NCI-H2227 (cell line): Measurements from ENCODE around the gene ITGA7.
"Not testable (repeated sequence)": the region's sequence is repeated elsewhere in the genome, so short reads cannot be mapped to it uniquely, and the experiment has no call there.

Source experiments
- DNase-seq: peaks from one replicate; lab custom pipeline; 2025; ENCODE audit not compliant: unreplicated experiment; lab: John Stamatoyannopoulos, UW

Gene ITGA7

DNA sequence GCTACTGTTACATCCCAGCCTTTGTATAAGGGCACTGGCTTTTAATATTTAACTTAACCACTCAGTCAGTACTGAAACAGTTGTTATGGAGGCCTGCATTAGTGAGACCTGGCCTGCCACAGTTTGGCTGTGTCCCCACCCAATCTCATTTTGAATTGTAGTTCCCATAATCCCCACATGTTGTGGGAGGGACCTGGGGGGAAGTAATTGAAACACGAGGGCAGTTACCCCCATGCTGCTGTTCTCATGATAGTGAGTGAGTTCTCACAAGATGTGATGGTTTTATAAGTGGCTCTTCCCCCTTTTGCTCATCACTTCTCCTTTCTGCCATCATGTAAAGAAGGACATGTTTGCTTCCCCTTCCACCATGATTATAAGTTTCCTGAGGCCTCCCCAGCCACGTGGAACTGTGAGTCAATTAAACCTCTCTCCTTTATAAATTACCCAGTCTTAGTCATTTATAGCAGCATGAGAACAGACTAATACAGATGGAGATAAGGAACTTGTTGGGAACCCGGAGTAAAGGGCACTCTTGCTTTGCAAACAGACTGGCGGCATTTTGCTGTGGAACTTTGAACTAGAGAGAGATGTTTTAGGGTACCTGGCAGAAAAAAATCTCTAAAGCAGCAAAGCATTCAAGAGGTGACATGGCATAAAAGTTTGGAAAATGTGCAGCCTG is 56.9 kb downstream of the ITGA7 start:
- not testable (repeated sequence) for DNase-seq

DNA sequence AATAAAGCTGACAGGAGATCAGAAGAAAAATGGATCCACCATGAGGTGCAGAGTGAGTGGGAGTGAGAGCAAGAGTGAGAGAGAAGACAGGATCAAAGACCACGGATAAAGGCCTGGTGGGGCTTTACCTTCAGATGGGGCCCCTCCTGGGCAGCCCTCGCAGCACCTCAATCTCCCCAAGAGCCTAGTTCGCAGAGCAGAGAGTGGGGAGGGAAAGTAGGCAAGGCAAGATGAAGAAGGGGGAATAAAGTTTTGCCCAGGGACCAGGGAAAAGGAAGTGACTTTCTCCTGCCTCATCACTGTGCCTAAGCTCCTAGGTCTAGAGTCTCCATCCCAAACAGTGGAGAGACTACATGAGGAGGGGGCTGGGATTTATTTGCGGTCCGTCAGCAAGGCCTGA is 60.7 kb downstream of the ITGA7 start:
- no peak for DNase-seq

DNA sequence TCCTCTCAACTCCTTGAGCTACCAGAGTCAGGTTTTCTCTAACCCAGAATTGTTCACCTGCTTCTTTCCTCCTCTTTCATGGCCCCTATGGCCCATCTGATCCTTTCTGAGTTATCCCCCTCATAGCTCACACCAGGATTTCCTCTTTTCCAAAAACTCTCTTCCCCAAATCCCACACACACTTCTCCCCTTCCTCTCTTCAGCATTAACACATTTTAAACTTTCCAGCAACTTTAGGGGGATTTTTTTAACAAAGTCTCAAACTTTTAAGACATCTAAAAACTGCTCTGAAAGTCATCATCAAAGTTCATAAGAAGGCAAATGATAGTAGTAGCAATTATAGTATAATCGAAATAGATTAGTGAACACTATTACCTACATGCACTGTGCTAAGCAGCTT is 63.1 kb downstream of the ITGA7 start:
- DNase-seq = no peak

DNA sequence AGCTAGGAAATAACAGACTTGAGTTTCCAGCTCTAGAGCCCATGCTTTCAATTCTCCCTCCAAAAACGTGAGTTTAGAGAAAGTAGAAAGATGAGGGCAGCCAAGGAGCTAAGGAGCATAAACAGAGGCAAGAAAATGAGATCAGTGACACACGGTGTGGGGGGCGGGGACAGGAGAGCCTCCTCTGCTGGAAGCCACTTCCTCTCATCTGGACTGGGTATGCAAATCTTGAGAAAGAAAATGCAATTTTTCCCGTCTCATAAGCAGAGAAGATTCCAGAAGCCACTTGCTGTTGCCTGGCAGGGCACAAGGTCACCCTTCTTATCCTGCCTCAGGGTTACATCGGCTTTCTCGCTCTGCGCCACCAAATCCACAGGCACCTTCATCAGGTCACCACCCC is 65.0 kb downstream of the ITGA7 start:
- DNase-seq = no peak

DNA sequence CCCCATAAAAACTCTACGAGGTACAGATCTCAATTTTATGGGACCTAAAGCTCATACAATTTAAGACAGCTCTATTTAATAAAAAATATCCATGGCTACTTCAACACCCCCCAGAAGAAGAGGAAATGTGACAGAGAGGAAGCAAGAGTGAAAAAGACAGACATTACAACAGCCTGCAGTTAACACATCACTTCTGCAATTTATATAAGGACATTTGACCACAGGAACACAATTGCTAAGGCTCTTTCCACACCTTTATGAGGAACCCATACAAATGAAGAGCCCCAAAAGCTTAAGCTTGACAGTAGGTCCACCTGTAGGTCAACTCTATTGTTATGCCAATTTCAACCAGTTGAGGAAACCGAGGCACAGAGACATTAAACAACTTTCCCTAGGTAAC is 65.4 kb downstream of the ITGA7 start:
- no peak for DNase-seq

DNA sequence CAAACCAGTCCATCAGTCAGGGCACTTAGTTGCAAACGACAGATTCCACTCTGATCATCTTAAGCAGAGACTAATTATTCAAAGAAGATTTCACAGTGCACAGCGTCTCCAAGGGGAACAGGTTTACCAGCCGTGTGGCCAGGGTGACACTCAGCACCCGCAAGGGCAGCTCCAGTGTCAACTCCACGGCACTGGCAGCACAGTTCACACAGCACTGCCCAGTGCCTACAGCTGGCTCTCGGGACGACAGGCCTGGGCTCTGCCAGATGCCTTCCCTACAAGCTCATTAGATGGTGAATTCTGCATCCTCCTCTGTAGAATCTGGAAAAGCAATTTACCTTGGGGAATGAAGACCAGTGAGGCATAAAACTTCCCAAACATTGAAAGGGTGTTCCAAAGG is 66.1 kb downstream of the ITGA7 start:
- no peak for DNase-seq

DNA sequence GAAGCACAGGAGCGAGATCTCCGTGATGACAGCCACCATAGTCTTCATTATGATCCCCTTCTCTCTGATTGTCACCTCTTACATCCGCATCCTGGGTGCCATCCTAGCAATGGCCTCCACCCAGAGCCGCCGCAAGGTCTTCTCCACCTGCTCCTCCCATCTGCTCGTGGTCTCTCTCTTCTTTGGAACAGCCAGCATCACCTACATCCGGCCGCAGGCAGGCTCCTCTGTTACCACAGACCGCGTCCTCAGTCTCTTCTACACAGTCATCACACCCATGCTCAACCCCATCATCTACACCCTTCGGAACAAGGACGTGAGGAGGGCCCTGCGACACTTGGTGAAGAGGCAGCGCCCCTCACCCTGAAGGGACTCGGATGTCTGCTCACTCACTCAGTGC is 70.2 kb downstream of the ITGA7 start:
- no peak for DNase-seq

DNA sequence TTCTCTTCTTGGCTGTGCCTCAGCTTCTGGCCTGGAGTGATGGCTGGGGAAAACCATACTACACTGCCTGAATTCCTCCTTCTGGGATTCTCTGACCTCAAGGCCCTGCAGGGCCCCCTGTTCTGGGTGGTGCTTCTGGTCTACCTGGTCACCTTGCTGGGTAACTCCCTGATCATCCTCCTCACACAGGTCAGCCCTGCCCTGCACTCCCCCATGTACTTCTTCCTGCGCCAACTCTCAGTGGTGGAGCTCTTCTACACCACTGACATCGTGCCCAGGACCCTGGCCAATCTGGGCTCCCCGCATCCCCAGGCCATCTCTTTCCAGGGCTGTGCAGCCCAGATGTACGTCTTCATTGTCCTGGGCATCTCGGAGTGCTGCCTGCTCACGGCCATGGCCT is 70.9 kb downstream of the ITGA7 start, which contains the start of gene OR10P1:
Gene OR10P1, plus strand, starts transcription at position 40 of the 400 bp plus-strand sequence. Its CDS starts 0 bp downstream, at position 40.
- no peak for DNase-seq

DNA sequence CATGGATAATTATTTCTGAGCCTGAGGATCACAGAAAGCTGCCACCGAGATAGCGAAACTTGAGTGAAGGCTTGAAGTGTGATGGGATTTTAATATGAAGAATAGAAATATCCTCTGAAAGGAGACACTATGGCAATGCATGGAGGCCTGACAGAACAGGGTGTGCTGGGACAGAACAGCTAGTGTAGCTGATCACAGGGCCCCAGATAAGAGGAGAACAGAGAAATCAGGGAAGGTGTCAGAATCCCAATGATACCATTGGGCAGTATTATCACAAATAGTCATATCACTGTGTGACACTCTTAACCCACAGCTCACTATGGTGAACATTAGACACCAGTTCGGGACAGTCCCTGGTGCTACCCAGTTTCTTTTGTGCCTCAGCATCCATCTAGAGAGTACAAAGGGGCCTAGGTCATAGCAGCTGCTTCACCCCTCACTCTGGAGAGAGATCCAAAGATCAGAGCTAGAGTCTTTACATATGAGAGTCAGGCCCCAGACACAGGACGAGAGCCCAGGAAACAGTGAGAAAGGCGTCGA is 71.5 kb downstream of the ITGA7 start:
- DNase-seq = no peak
